IMR-90 (cell line): Measurements from ENCODE around the gene KCTD12. TPM values are rescaled to one million over a fixed set of nuclear protein-coding genes. Genes with fewer than 3 reads are reported as not detected.

Experiments
- ATAC-seq: fragments of 200-7000 bp; cut with Tn5 transposase; 2 replicates; pipeline ENCODE4 v1.9.1; 2020; ENCODE audit warnings: low read depth, mild to moderate bottlenecking, moderate library complexity
- BruUV-seq: library from RNA; stranded (reverse); fragments of 400-500 nt; replicated peaks from 2 replicates; lab custom pipeline; 2021; lab: Mats Ljungman, UMichigan
- CTCF ChIA-PET: fragments of 300-600 bp; formaldehyde crosslinking; extraction: SDS; loops from one replicate; lab custom pipeline; 2021; ENCODE audit warnings: antibody characterized with exemption; lab: Yijun Ruan, JAX
- POLR2A ChIA-PET: fragments of 300-600 bp; sonication (Branson Sonifier 250); formaldehyde crosslinking; loops from one replicate; lab custom pipeline; 2022; ENCODE audit warnings: antibody characterized with exemption; ENCODE audit not compliant: unreplicated experiment; lab: Charles Lee
- DNase-seq: peaks from one replicate; pipeline ENCODE4 v3.0.0; 2013
- H2AFZ ChIP-seq: replicated peaks from 2 replicates; pipeline ENCODE3; 2013; ENCODE audit warnings: low read length, mild to moderate bottlenecking; ENCODE audit not compliant: poor library complexity
- H2AK5ac ChIP-seq: 2 replicates; pipeline ENCODE4 v1.6.1; 2013; ENCODE audit warnings: low read depth, low read length, inconsistent platforms
- H2AK9ac ChIP-seq: replicated peaks from 2 replicates; pipeline ENCODE3; 2013; ENCODE audit warnings: mild to moderate bottlenecking, low read depth, low read length, moderate library complexity; ENCODE audit not compliant: poor library complexity
- H2BK120ac ChIP-seq: 2 replicates; pipeline ENCODE4 v1.6.1; 2013; ENCODE audit warnings: low read depth, low read length, inconsistent platforms
- H2BK15ac ChIP-seq: 3 replicates; pipeline ENCODE4 v1.6.1; 2013; ENCODE audit warnings: low read depth, low read length, inconsistent platforms
- H2BK20ac ChIP-seq: 2 replicates; pipeline ENCODE4 v1.6.1; 2013; ENCODE audit warnings: low read depth, mild to moderate bottlenecking, inconsistent platforms, low read length, moderate library complexity
- H2BK5ac ChIP-seq: 2 replicates; pipeline ENCODE4 v1.6.1; 2013; ENCODE audit warnings: mild to moderate bottlenecking, low read depth, low read length, inconsistent platforms; ENCODE audit not compliant: poor library complexity, severe bottlenecking
- H3K14ac ChIP-seq: replicated peaks from 2 replicates; pipeline ENCODE4 v1.6.1; 2013; ENCODE audit warnings: low read depth, low read length, inconsistent platforms
- H3K18ac ChIP-seq: 2 replicates; pipeline ENCODE4 v1.6.1; 2013; ENCODE audit warnings: low read depth, low read length, control low read depth
- H3K23ac ChIP-seq: 2 replicates; pipeline ENCODE4 v1.6.1; 2013; ENCODE audit warnings: low read depth, low read length, inconsistent platforms
- H3K27ac ChIP-seq: 2 replicates; pipeline ENCODE4 v1.5.1; 2013; ENCODE audit warnings: mild to moderate bottlenecking, control low read depth, low read length; ENCODE audit not compliant: insufficient read depth
- H3K27me3 ChIP-seq: 2 replicates; pipeline ENCODE4 v1.6.1; 2013; ENCODE audit warnings: low read length; ENCODE audit not compliant: control insufficient read depth, insufficient read depth
- H3K36me3 ChIP-seq: 2 replicates; pipeline ENCODE4 v1.6.1; 2013; ENCODE audit warnings: low read length, mixed read lengths; ENCODE audit not compliant: control insufficient read depth, insufficient read depth
- H3K4ac ChIP-seq: 2 replicates; pipeline ENCODE4 v1.6.1; 2013; ENCODE audit warnings: low read depth, low read length, inconsistent platforms
- H3K4me1 ChIP-seq: 2 replicates; pipeline ENCODE4 v1.6.1; 2013; ENCODE audit warnings: low read length, mixed read lengths; ENCODE audit not compliant: control insufficient read depth, insufficient read depth
- H3K4me2 ChIP-seq: 2 replicates; pipeline ENCODE4 v1.6.1; 2013; ENCODE audit warnings: low read depth, mild to moderate bottlenecking, control low read depth, low read length, moderate library complexity
- H3K4me3 ChIP-seq: 2 replicates; pipeline ENCODE4 v1.5.1; 2013; ENCODE audit warnings: low read depth, mild to moderate bottlenecking, control low read depth, low read length, moderate library complexity; ENCODE audit not compliant: insufficient read depth
- H3K56ac ChIP-seq: 2 replicates; pipeline ENCODE4 v1.6.1; 2013; ENCODE audit warnings: low read length, inconsistent platforms; ENCODE audit not compliant: insufficient read depth; ENCODE audit errors: extremely low read depth
- H3K79me1 ChIP-seq, 2 experiments: 2 replicates each; pipeline ENCODE4 v1.6.1; 2013; ENCODE audit warnings: low read length in 2 of 2, inconsistent platforms in 1 of 2, low read depth in 1 of 2
- H3K9ac ChIP-seq: 2 replicates; pipeline ENCODE4 v1.6.1; 2013; ENCODE audit warnings: low read depth, low read length, control low read depth
- H3K9me1 ChIP-seq: 2 replicates; pipeline ENCODE4 v1.6.1; 2013; ENCODE audit warnings: low read length, inconsistent platforms; ENCODE audit not compliant: insufficient read depth
- H3K9me3 ChIP-seq: 2 replicates; pipeline ENCODE4 v1.6.1; 2013; ENCODE audit warnings: low read length; ENCODE audit not compliant: control insufficient read depth, insufficient read depth
- H4K20me1 ChIP-seq: 2 replicates; pipeline ENCODE4 v1.6.1; 2013; ENCODE audit warnings: low read length, inconsistent platforms; ENCODE audit not compliant: insufficient read depth
- H4K5ac ChIP-seq: 2 replicates; pipeline ENCODE4 v1.6.1; 2013; ENCODE audit warnings: mild to moderate bottlenecking, low read depth, low read length, control low read depth
- H4K8ac ChIP-seq, 2 experiments: 2 replicates each; pipeline ENCODE4 v1.6.1; 2013; ENCODE audit warnings: low read depth in 2 of 2, low read length in 2 of 2, control low read depth in 1 of 2, inconsistent platforms in 1 of 2
- H4K91ac ChIP-seq: 2 replicates; pipeline ENCODE4 v1.6.1; 2013; ENCODE audit warnings: low read depth, low read length, inconsistent platforms; ENCODE audit not compliant: insufficient read depth
- CEBPB ChIP-seq: IDR thresholded peaks from 2 replicates; pipeline ENCODE4 v1.6.1; 2012; ENCODE audit warnings: low read depth, low read length, improper control_type of control experiment
- CHD1 ChIP-seq: IDR thresholded peaks from 2 replicates; pipeline ENCODE4 v1.6.1; 2012; ENCODE audit warnings: low read depth, low read length, improper control_type of control experiment
- WGBS, 2 experiments: methylation state at CpG; one replicate each; pipeline versions ENCODE4 v1.1.5 to v1.1.7; 2013; ENCODE audit warnings: missing lambda C conversion rate in 2 of 2; ENCODE audit not compliant: insufficient read length in 1 of 2; ENCODE audit errors: extremely low coverage in 2 of 2; 5-methylcytosine and 5-hydroxymethylcytosine counted together
- dilution Hi-C: fragments of 300-500 bp; cut with HindIII; formaldehyde crosslinking; loops from one replicate; pipeline ENCODE4 v1.14.3; 2018; ENCODE audit warnings: low sequenced_read_pairs; ENCODE audit not compliant: unreplicated experiment
- in situ Hi-C: fragments of 300-500 bp; cut with MboI; formaldehyde crosslinking; loops from 3 replicates; pipeline ENCODE4 v1.14.3; 2019; ENCODE audit warnings: low sequenced_read_pairs, inconsistent platforms, mixed read lengths
- intact Hi-C: fragments of 100-400 bp; cut with micrococcal nuclease; formaldehyde crosslinking; loops from 2 replicates; pipeline ENCODE4 v1.10.0; 2022
- polyA plus RNA-seq, 3 experiments: library from polyadenylated mRNA; depleted of rRNA; stranded (reverse); fragments of >200 nt; gene quantifications; 2 replicates each; pipeline ENCODE4 v1.2.3, GENCODE V29; 2012; ENCODE audit warnings: low replicate concordance in 1 of 3
- total RNA-seq: library from RNA; depleted of rRNA; stranded (reverse); fragments of >200 nt; gene quantifications from 2 replicates; pipeline ENCODE4 v1.2.3, GENCODE V29; 2012

The KCTD12 gene
- total and polyA plus RNA-seq, 2 of the 4 experiments (the other 2 are of a cell fraction), result 1.8 to 1.9 TPM

- no peak overlapping the region for H3K27ac ChIP-seq
- peaks cover 2% of the 10 kb centered on the region; the same call in 1 of the 2 replicates for H3K27me3 ChIP-seq
- WGBS, 2 experiments, result no CpG with 5 or more reads among the region's 3 CpGs
- H3K14ac ChIP-seq, result no peak overlapping the region
- H2BK5ac ChIP-seq, result no peak overlapping the region
- TF ChIP-seq CEBPB (0 out of 2 replicates have a peak, but pooled peaks have one; percentile 19), CHD1 (no peak)
- no peak overlapping the region for H2AFZ ChIP-seq
- no peak overlapping the region for H2BK15ac ChIP-seq
- no peaks in the 10 kb centered on the region for H3K36me3 ChIP-seq
- no peak overlapping the region for H2BK120ac ChIP-seq
- no peak overlapping the region for H2AK9ac ChIP-seq
- H2AK5ac ChIP-seq, result no peak overlapping the region
- DNase-seq, result no peak
- H3K4ac ChIP-seq, result no peak overlapping the region
- H3K9ac ChIP-seq, result no peak overlapping the region
- no peak overlapping the region for H4K8ac ChIP-seq
- no peak overlapping the region for H3K18ac ChIP-seq
- no peaks in the 10 kb centered on the region for H3K79me1 ChIP-seq
- no peaks in the 10 kb centered on the region for H3K9me3 ChIP-seq
- H3K4me3 ChIP-seq, result no peak overlapping the region
- no peak for ATAC-seq
- no peak overlapping the region for H4K5ac ChIP-seq
- no peak overlapping the region for H3K4me2 ChIP-seq
- in situ Hi-C loops (no loop called here), dilution Hi-C loops (no loop called here), intact Hi-C loops (no loop called here)
- no peak overlapping the region for H4K91ac ChIP-seq
- H3K23ac ChIP-seq, result no peak overlapping the region
- BruUV-seq, result no TSS peak
- no peaks in the 10 kb centered on the region for H4K20me1 ChIP-seq
- H3K4me1 ChIP-seq, result no peaks in the 10 kb centered on the region
- H2BK20ac ChIP-seq, result no peak overlapping the region
- H3K56ac ChIP-seq, result no peak overlapping the region
- no peaks in the 10 kb centered on the region for H3K9me1 ChIP-seq
- ChIA-PET CTCF (no interaction called here), POLR2A (no interaction called here)
Observed at GRCh38 chr13:76871432-76871831, 14.8 kb downstream of the KCTD12 start.
